H1 (cell line): ENCODE data around the gene CXCL11. TPM values are rescaled to one million over a fixed set of nuclear protein-coding genes. Genes with fewer than 3 reads are reported as not detected.

Experiments used
- ATF3 ChIP-seq: IDR thresholded peaks from 2 replicates; pipeline ENCODE4 v1.6.1; 2011; ENCODE audit warnings: low read depth, mild to moderate bottlenecking, low read length; ENCODE audit not compliant: insufficient read depth
- HDAC2 ChIP-seq, 2 experiments: fragments of 300-600 bp in 1 of 2; sonication (generic) in 1 of 2; IDR thresholded peaks; 2 replicates each; pipeline ENCODE4 v1.6.1; 2011 to 2012; ENCODE audit warnings: low read depth in 2 of 2, low read length in 2 of 2, mild to moderate bottlenecking in 2 of 2, moderate library complexity in 2 of 2, borderline replicate concordance in 1 of 2, inconsistent platforms in 1 of 2
- RFX5 ChIP-seq: IDR thresholded peaks from 2 replicates; pipeline ENCODE4 v1.6.1; 2011; ENCODE audit warnings: low read depth, low read length, improper control_type of control experiment, borderline replicate concordance
- RNF2 ChIP-seq: fragments of 200-900, 300-1000 bp; sonication (generic); IDR thresholded peaks from 2 replicates; pipeline ENCODE4 v1.7.1; 2016; ENCODE audit warnings: borderline replicate concordance, low read depth, mild to moderate bottlenecking, antibody characterized with exemption, low read length; ENCODE audit not compliant: poor library complexity, severe bottlenecking; ENCODE audit errors: missing control alignments
- polyA plus RNA-seq, 7 experiments: library from polyadenylated mRNA; depleted of rRNA in 3 of 7; stranded (reverse) in 5 of 7; unstranded in 2 of 7; fragments of >200 nt in 5 of 7; fragments of 200-250 nt in 2 of 7; gene quantifications; 1 replicate in 5 of 7; 2 replicates in 1 of 7; 4 replicates in 1 of 7; pipeline versions ENCODE4 v1.2.1 to v1.2.3, GENCODE V29; 2011 to 2013; ENCODE audit warnings: missing spikeins in 2 of 7, mixed read lengths in 2 of 7
- total RNA-seq: library from RNA; stranded (reverse); fragmentation: NEBNext Ultra II Directional; extraction: Animal tissue kit (Norgen Biotek cat#: 25700); gene quantifications from 2 replicates; pipeline ENCODE4 v1.2.1, GENCODE V29; 2021

CXCL11 gene
- total and polyA plus RNA-seq, 2 of the 8 experiments (the other 6 are each of a cell fraction or from before 2014, with no cell fraction given): 0.18 TPM; not detected in 1

- no peak for TF ChIP-seq RNF2
- no peak for TF ChIP-seq HDAC2 (IDR thresholded peaks at IDR 0.05; ENCODE audit: borderline replicate concordance in 1 of 2, low read depth in 2 of 2, low read length in 2 of 2)
- no peak for TF ChIP-seq ATF3
- TF ChIP-seq RFX5: no peak
- TF ChIP-seq, all 59 proteins: peak for 0
These were observed 6.6 kb downstream of the CXCL11 start (continued) for GRCh38 chr4:76029300-76029699.
